GM19452 (cell line): ENCODE results near the gene FLNB.

Source experiments
- ATAC-seq: cut with Tn5 transposase; IDR thresholded peaks from one replicate; pipeline ENCODE4 v1.9.1; 2021; ENCODE audit not compliant: unreplicated experiment

FLNB gene

DNA sequence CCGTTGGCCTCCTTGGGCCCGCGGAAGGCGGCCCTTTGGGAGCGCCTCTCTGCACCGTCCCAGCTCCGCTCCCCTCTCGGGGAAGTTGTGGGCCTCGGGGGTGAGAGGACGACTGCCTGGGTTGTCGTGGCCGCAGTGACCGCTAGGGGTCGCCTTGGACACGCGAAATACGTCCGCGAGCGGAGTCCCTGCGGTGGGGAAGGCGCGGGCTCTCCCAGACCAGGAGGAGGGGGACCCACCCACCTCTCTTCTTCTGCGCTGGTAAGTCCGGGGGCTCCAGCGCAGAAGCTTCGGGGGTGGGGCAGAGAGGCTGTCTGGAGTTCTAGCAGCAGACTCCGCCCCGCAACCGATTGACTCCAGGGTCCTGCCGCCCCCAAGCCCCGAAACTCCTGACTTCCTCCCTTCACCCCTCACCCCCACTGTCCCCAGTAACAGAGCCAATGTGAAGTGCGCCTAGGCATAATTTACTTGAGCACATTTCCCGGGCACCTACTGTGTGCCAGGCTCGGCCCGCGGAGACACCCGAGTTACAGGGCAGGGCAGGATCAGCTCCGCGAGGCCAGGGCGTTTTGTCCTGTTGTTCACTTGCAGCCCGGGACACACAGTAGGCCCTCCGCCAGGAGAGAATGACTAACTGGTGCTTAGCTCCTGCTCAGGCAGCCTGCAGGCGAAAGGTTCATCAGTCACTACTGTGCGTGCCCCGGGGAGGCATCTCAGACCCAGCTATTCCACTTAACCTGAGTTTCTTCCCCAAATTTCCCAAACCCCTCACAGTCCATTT is 169.7 kb downstream of the FLNB start:
- ATAC-seq, result peak; percentile 81

DNA sequence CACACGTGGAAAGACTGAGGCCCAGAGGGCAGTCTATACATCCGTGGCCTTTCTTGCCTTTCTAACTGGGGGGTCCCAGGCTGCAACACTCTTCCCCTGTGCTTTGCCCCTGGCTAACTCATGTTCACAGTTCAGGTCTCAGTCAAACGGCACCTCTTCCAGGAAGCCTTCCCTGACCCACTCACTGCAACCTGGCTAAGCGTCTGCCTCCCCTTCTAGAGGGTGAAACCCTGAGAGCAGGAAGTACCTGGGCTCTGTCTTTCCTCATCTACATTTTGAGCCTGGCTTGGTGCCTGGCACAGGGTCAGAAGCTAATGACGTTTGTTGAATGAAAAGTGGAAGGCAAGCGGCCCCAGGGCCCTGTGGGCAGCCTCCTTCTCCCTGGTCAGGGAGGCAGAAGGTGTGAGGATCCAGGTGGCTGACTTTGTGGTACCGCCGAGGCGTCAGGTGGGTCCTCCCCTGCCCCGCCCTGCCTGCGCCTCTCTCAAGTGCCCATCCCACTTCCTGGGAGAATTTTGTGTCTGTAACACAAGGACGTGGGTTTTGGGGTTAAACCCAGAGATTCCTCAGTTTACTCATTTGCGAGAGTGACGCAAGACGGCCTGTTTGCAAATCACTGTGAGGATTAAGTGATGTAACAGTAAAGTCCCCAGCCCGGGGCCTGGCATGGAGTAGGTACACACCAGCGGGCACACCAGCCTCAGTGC is 170.5 kb downstream of the FLNB start:
- ATAC-seq, result no peak

DNA sequence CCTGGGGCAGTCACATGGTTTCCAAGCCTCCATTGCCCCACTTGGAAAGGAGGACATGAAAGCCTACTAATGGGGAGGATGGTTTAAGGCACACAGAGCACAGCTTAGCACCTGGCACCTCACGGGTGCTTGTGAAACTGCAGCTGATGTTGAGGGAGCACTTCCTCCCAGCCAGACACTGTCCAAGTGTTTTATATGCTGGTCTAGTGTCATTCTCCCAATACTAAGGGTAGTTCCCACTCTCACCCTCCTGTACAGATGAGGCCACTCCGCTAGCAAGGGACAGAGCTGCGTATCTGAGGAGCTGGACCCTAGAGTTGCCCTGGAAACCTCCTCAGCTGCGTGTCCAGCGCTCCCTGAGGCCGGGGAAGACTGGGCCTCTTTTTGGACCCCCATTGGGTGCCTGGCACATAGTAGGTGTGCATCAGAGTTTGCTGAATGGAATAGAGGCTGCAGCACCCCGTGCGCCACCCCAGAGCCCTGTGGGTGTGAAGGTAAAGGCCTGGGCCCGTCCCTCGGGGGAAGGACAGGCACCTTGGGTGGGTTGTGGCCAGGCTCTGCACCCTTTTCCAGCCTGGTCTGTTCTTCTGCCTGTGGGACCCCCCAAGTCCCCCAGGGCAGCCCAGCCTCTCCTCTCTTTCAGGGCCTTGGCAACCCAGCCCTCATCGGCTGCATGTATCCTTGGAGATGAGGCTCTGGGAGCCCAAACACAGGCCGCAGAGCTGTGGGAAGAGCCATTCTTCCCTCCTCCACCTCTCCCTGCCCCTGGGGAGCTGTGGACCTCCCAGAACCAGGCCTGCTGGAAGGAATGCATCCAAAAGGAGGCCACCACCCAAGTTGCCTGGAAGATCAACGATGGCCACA is 171.2 kb downstream of the FLNB start:
- ATAC-seq, result no peak

DNA sequence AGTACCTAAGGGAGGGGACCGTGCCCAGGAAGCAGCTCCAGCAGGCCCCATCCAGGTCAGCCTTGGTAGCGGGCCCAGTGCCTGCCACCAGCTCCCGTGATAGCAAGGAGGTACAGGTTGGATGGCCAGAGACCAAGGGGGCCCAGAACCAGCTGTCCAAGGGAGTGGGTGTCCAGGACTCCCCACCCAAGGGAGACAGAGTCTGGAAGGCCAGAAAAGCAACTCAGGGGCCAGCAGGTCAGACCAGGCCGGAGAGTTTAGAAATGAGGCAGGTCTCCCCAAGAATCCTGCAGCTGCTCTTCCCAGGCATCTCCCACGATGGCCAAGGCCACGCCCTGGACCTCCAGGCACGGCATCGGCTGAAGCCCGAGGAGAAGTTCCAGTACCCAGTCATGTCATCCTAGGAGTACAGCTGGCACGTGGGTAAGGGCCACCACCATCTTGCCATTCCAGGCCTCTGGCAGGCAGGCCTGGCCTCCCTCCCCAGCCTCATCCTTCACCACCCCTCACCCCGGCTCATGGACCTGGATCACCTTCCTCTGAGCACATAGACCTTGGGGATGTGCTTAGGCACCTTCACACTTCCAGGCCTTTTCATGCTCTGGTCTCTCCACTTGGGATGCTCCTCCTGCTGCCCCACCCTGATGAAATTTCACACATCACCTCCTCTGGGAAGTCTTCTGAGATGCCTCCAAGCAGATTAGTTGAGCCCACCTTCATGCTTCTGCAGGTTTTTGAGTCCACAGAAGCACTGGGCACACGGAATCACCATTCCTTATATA is 172.1 kb downstream of the FLNB start:
- no peak for ATAC-seq

DNA sequence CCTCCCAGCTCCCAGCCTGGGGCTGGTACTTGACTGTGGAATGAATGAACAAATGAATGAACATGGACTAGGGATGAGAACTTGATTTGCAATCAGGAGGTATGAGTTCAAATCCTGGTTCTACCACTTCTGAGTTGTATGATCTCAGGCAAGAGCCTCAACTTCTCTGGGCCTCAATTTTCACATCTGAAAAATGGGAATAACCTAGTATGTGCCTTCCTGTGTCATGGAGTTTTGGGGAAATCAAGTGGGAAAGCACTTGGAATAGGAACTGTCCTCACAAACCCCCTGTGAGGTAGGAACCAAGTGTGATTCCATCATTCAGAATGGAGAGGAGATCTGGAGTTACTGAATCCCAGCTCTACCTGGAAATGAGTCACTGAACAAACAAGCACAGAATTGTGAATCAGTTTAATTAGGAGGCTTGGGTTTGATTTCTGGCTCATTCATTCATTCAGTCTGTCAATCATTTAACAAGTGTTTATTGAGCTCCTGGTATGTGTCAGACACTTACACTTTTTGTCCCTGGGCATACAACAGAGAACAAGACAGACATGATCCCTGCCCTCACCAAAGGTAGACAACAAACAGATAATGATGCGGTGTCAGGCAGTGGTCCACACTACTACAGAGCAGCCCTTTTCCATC is 172.8 kb downstream of the FLNB start:
- no peak for ATAC-seq

DNA sequence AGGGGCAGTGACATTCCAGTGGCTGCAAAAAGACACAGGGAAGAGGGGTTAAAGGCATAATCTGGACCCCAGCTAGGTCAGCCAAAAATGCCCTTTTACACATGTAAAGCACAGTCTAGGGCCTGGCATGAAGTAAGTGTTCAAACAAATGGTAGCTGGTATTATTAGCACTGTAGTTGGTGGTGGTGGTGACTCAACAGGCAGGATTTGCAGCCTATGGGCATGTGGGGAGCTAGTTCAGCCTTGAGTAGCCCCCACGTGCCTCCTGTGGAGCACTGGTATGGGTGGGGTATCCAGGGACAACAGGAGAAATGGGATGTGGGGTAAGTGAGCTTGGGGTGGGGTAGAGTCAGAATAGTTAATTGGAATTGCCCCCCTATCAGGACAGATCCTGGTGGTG is 175.0 kb downstream of the FLNB start:
- no peak for ATAC-seq

DNA sequence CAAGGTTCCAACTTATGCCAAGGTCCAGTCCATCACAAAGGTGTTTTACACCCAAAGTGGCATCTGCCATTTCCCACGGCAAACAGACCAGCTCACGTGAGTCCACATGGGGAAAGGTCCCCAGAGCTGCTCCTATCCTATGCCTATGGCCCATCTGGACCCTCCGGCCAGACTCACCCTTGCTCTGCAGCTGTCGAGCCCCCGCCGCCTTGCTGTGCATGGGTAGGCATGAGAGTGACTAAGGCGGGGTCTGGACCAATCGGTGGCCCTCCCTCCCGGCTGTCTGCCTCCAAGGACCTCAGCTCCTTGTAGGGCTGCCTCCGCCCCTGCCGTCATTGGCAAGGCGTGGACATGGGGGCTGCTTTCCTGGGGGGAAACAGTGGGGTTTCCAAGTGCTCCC is 175.7 kb downstream of the FLNB start:
- no peak for ATAC-seq

DNA sequence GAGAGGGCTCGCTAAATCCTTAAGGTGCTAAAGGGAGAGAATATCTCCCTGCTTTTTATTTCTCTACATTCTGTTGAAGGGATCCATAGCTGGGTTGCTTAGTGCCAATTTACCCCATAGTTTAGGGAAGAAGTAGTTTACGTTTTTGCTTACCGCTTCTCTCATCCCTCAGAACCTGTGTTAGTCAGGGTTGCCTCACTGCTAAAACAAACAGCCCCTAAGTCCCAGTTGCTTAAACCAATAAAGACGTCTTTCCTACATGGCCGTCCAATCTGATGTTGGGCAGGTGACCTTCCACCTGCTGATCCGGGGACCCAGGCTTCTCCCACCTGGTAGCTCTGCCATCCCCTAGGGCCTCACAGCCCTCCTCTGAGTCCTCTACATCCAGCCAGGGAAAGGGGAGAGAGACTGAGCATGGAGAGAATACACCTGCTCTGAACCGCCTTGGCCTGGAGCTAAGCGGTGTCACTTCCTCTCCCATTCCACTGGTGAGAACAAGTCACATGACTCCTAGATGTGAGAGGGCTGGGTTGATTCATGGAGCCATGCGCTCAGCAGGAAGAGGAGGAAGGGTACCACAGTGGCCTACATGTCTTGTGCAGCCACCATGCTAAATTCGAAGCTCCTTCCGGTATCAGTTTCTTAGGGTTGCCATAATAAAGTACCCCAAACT is 176.2 kb downstream of the FLNB start:
- ATAC-seq, result no peak

DNA sequence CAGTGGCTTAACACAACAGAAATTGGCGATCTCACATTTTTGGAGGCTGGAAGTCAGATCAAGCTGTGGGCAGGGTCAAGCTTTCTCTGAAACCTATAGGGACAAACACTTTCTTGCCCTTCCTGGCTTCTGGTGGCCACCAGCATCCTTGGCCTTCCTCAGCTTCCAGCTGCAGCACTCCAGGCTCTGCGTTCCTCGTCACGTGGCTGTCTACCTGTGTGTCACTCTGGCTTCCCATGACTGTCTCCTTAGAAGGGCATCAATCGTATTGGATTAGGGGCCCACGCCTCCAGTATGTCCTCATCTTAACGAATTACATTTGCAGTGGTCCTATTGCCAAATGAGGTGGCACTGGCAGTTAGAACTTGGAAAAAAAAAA is 176.7 kb downstream of the FLNB start:
- no peak for ATAC-seq

DNA sequence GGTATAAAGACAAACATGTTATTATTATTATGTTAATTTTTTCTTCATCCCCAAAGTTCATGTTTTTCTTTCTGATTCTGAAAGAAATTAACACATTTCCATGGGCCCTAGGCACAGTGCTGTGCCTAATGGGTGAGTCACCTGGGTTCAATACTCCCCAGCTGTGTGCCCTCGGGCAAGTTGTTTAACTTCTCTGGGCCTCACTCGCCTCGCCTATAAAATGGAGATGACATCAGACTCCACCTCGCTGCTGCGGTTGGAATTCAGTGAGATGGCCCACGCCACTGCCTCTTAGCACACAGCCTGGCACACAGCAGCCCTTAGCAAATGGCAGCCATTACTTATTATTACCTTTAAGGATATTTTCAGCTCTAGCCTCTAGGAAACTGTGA is 179.9 kb downstream of the FLNB start:
- no peak for ATAC-seq

DNA sequence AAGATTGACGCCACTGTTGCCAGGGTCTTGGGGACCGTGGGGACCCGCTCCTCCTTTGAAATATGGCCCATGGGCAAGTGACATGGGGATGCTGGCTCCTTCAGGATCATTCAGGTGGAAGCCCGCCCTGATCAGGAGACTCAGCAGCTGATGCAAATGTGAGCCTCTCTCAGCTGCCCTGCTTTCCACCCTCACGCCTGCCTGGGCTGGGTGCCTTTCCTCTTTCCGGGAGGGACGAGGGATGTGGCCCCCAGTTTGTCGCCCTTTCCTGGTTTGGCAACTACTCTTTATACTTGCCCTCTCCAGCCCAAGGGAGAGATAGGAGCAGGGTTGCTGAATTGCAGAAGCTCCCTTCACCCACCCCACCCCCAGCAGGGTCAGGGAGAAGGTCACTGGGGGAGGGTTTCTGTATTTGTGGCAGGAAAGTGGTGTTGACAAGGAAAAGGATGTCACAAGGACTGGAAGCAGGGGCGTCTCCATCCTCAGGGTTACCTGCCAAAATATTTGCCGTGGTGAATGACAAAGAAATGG is 180.8 kb downstream of the FLNB start:
- no peak for ATAC-seq

DNA sequence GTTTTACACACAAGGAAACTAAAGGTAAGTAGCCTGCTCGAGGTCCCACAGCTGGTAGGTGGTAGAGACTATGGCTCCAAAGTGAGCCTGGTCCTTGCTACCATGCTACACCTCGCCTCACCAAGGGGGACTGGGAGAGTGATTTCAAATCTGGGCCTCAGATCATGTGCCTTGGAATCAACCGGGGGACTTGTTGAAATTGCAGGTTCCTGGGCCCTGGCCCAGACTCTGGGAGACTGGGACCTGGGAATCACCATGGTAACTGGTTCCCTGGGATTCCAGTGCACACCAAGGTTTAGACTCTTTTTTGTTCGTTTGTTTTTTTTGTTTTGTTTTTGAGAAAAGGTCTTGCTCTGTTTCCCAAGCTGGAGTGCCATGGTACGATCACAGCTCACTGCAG is 181.5 kb downstream of the FLNB start:
- no peak for ATAC-seq

DNA sequence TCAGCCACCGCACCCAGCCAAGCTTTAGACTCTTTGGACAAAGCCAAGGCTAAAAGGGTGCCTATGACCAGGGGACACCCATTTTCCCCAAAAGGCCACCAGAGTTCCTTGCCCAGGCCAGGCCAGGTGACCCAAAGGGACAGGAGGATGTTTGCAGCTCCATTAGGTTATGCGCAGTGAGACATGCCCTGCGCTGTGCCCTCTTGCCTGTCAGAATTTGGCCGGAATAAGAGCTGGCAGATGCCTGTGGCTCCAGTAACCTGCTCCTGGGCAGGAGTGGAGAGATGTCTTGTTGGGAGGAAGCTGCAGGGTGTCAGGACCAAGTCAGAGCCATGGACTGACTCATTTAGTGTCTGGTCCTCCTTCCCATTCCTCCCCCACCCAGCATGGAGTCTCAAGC is 182.1 kb downstream of the FLNB start:
- no peak for ATAC-seq

DNA sequence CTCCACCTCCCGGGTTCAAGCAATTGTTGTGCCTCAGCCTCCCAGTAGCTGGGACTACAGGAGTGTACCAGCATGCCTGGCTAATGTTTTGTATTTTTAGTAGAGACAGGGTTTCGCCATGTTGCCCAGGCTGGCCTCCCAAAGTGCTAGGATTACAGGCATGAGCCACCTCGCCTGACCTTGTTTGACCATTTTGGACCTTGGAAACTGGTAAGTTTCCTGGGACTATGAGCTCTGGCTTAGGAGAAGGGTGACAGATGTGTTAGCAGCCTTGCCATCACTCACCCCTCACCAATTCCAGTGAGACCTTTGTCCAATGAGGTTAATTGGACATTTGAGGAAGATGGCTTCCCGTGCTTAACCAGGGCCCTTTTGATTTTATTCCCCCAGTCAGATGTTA is 182.7 kb downstream of the FLNB start:
- no peak for ATAC-seq

DNA sequence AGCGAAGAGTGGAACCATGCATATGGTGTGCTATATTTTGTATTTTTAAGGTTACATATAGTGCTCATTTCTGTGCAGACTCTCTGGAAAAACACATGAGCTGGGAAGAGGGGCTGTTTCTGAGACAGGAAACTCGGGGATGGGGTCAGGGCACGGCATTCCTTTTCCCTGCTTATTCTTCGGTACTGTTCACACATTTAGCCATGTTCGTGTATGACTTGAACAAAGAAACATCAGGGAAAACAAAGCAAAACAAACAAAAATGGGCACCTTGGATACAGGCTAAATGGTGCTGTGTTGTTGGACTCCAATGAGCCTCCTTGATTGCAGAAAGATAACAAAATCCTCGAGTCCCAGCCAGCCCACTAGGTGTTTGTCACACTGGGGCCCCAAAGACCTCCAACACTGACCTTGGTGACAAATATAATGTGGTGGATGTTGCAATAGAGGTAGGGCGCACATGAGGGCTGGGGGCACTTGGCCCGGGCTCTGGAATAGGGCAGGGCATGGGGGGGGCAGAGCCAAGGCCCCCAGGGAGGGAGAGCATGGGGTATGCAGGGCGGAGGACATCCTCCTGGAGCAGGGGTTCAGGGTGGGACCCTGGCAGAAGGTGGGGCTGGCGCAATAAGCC is 183.3 kb downstream of the FLNB start:
- no peak for ATAC-seq

DNA sequence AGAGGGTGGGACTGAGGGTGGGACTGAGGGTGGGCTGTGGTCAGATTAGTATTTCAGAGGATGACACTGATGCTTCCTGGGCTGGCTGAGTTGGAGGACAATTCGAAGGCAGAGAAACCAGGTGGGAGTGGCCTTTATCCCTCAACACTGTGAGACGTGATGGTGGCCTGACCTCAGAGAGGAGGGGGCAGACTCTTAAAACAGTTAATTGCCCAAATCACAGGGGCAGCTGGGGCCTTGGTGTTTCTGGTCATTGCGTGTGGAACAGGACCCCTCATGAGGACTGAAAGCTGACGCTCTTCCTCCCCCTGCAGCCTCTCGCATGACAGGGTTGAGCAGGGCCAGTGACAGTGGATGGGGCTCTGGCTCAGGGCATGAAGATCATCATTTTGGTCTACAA is 183.8 kb downstream of the FLNB start:
- no peak for ATAC-seq

DNA sequence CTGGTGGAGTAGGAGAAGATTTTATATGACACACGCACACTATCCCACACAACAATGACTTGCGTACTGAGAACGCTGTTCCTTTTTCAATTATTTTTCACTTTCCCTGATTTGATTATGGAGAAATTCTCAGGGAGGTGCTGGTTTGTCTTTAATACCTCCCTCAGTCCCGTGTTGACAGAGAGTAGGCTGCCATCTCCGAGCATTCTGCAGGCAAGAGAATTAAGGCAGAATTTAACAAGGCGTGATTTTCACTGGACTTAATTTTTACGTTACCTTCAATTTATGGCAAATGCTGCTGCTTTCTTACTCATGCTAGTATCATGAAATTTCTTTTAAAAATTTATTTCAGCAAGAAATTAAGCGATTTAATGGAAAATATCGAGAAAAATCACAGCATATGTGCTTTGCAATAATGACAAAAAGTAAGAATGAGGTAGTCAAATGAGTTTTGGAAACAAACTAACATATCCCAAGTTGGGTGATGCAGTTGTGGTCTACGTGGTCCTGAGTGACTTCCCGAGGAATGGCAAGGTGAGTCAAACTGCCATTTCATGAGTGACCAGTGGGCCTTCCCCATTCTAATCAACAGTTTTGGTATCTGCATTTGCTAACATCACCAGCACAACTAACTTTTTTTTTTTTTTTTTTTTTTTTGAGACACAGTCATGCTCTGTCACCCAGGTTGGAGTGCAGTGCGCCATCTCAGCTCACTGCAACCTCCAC is 185.6 kb downstream of the FLNB start:
- ATAC-seq, result no peak

DNA sequence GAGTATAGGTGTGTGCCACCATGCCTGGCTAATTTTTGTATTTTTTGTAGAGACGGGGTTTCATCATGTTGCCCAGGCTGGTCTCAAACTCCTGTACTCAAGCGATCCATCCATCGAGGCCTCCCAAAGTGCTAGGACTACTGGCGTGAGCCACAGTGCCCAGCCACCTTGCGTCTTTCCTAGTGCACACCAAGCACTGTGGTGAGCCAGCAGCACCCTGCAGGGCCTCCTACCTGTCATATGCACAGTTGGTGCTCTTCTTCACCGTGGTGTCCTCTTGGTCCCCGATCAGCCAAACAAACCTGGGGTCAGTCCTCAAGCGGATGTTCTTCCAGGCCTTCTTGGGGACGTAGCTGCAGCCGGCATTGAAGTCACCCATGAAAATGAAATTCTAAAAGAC is 189.4 kb downstream of the FLNB start:
- ATAC-seq, result no peak

DNA sequence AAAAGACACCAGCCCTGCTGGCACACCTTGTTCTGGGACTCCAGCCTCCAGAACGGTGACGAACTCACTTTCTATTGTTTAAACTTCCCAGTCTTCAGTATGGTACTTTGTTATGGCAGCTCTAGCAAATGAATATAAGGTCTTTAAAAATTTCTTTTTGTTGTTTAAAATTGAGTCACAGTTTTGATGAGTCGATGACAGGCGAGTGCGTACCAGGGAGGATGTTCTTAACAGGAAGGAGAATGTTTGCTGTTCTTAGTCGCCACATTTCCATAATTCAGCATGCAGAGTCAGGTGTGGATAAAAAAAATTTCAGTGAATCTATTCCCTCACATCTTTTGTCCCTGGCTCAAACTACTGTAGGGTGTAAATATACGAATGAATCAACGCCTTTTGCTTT is 190.1 kb downstream of the FLNB start:
- ATAC-seq, result no peak
